NCI-H748 (cell line): ENCODE results near the gene POLH.
A peak's percentile ranks its signal among the peaks of the same experiment; 100 is the strongest.

Experiments used
- DNase-seq: peaks from one replicate; lab custom pipeline; 2025; ENCODE audit not compliant: unreplicated experiment; lab: John Stamatoyannopoulos, UW

POLH gene

GRCh38 chr6:43604174-43604573, 28.2 kb downstream of the POLH start:
- DNase-seq: no peak

GRCh38 chr6:43606019-43606418, 30.0 kb downstream of the POLH start:
- DNase-seq: no peak

GRCh38 chr6:43608310-43608763, 32.4 kb downstream of the POLH start:
- DNase-seq: peak; percentile 86

- no peak for DNase-seq
Observed at GRCh38 chr6:43608807-43609206, 32.8 kb downstream of the POLH start.

GRCh38 chr6:43609402-43609801, 33.4 kb downstream of the POLH start:
- no peak for DNase-seq

- DNase-seq: no peak
Observed at GRCh38 chr6:43610431-43610830, 34.4 kb downstream of the POLH start.

- no peak for DNase-seq
Observed at GRCh38 chr6:43613721-43614395, 37.9 kb downstream of the POLH start.

- DNase-seq: no peak
Observed at GRCh38 chr6:43614396-43614730, 38.4 kb downstream of the POLH start.

- DNase-seq: no peak
Observed at GRCh38 chr6:43616725-43617472, 40.9 kb downstream of the POLH start.

GRCh38 chr6:43621078-43621835, 45.3 kb downstream of the POLH start:
- no peak for DNase-seq

GRCh38 chr6:43621836-43622180, 45.8 kb downstream of the POLH start:
- no peak for DNase-seq

GRCh38 chr6:43622541-43622940, 46.6 kb downstream of the POLH start:
- DNase-seq: no peak

GRCh38 chr6:43623880-43624785, 48.1 kb downstream of the POLH start:
- DNase-seq: no peak

GRCh38 chr6:43624786-43625288, 48.9 kb downstream of the POLH start:
- no peak for DNase-seq

- DNase-seq: no peak
Observed at GRCh38 chr6:43625393-43625992, 49.5 kb downstream of the POLH start.

GRCh38 chr6:43627008-43627825, 51.2 kb downstream of the POLH start:
- peak; percentile 77 for DNase-seq

GRCh38 chr6:43628393-43629103, 52.6 kb downstream of the POLH start:
- DNase-seq: peak; percentile 80

GRCh38 chr6:43629104-43629504, 53.1 kb downstream of the POLH start, which contains the start of gene GTPBP2:
TSS of gene GTPBP2 (minus strand) at chr6:43629264. CDS start at chr6:43629162, 102 bp downstream.
- peak; percentile 100 for DNase-seq
